CD4-positive, alpha-beta T cell treated with Interleukin-21 for 1 hour (primary cell): ENCODE data around the gene SSR3.

Experiments
- DNase-seq: peaks from one replicate; pipeline ENCODE4 v3.0.0-alpha.2; 2020

Gene SSR3

GRCh38 chr3:156535162-156535627, 19.7 kb downstream of the SSR3 start:
- no peak for DNase-seq

- no peak for DNase-seq
These were observed 21.7 kb downstream of the SSR3 start for GRCh38 chr3:156533205-156533604.

GRCh38 chr3:156532730-156533129, 22.2 kb downstream of the SSR3 start:
- no peak for DNase-seq

- DNase-seq, result no peak
These were observed 23.9 kb downstream of the SSR3 start for GRCh38 chr3:156530980-156531379.

GRCh38 chr3:156527060-156527459, 27.9 kb downstream of the SSR3 start:
- no peak for DNase-seq

- DNase-seq, result no peak
These were observed 29.1 kb downstream of the SSR3 start for GRCh38 chr3:156525808-156526207.

GRCh38 chr3:156522673-156523072, 32.2 kb downstream of the SSR3 start:
- no peak for DNase-seq

GRCh38 chr3:156519758-156520162, 35.2 kb downstream of the SSR3 start:
- no peak for DNase-seq

GRCh38 chr3:156518726-156519125, 36.2 kb downstream of the SSR3 start:
- DNase-seq, result no peak

- no peak for DNase-seq
These were observed 38.0 kb downstream of the SSR3 start for GRCh38 chr3:156516961-156517360.

- DNase-seq, result no peak
These were observed 38.6 kb downstream of the SSR3 start for GRCh38 chr3:156516284-156516683.

GRCh38 chr3:156513619-156514018, 41.3 kb downstream of the SSR3 start:
- DNase-seq, result no peak

GRCh38 chr3:156511987-156512677, 42.8 kb downstream of the SSR3 start:
- DNase-seq, result no peak

GRCh38 chr3:156509189-156510174, 45.4 kb downstream of the SSR3 start:
- peak; percentile 72 for DNase-seq

- no peak for DNase-seq
These were observed 47.6 kb downstream of the SSR3 start for GRCh38 chr3:156507285-156507684.

GRCh38 chr3:156498307-156498706, 56.6 kb downstream of the SSR3 start:
- no peak for DNase-seq

GRCh38 chr3:156497326-156497725, 57.6 kb downstream of the SSR3 start:
- DNase-seq, result no peak

- DNase-seq, result no peak
These were observed 59.1 kb downstream of the SSR3 start for GRCh38 chr3:156495816-156496215.

GRCh38 chr3:156493887-156494286, 61.0 kb downstream of the SSR3 start:
- no peak for DNase-seq

GRCh38 chr3:156492801-156493261, 62.1 kb downstream of the SSR3 start:
- DNase-seq, result no peak

GRCh38 chr3:156491192-156491591, 63.7 kb downstream of the SSR3 start:
- no peak for DNase-seq
